ENCODE measurements around the gene GXYLT2.

The GXYLT2 gene

GRCh38 chr3:72930754-72931153, 42.9 kb downstream of the GXYLT2 start:
- in situ Hi-C loops (cut with MboI; ENCODE audit: low sequenced_read_pairs): loop anchor here (25.0 kb wide), 1 partner anchor 132 kb away; the partner anchor contains the start of gene EBLN2

GRCh38 chr3:72932416-72932815, 44.6 kb downstream of the GXYLT2 start:
- in situ Hi-C loops (cut with MboI; ENCODE audit: low sequenced_read_pairs): loop anchor here (25.0 kb wide), 1 partner anchor 130 kb away; the partner anchor contains the start of gene EBLN2

DNA sequence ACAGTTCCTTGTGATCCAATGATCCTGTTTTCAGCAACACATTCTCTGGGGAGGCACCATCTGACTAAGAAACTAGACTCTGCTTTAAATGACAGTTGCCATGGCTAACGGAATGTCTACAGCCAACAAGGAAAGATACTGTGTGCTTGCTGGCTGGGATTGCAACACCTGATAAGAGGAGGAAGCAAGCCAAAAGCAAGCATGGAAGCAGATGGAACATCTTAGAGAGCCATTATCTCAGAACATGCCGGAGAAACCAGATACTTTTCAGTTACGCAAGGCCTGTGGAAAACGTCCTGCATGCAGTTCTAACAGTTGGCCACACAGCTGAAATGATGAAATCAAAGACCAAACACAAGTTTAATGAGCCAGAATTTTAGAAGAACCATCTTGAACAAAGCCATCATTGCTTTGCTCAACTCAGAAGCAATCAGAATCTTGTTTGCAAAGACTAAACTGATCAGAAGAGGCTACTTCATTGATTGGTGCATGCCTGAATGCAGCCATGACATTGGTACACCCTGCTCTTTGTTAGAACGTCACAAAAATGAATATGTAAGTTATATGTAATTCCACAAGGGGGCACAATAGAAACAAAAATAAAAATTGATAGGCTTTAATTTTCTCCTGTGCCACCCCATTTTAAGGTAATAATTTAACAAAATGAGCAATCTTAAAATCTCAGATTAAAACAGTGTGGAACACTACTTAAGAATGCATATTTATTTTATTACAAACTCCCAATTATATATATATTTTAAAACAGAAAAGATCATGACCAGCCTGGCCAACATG, 50.8 kb downstream of the GXYLT2 start:
- in situ Hi-C loops (cut with MboI; ENCODE audit: low sequenced_read_pairs): loop anchor here (25.0 kb wide), 1 partner anchor 124 kb away; the partner anchor contains the start of gene EBLN2

DNA sequence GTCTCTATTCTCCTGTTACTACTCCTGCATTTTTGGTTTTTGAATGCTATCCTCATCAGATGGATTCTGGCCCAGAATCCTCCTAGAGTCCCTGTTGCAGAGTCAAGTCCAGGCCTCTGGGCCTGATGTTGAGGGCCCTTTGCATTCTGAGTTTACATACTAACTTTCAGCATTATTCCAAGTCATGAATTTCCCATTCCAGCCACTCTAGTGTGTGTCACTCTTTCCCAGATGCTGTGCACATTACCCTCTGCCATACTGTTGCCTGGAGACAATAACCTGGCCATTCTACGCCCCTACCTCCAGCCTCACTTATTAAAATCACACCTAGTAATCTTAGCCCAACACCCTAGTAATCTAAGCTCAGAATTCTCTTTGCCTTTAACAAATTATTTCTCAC, 53.4 kb downstream of the GXYLT2 start:
- in situ Hi-C loops (cut with MboI; ENCODE audit: low sequenced_read_pairs): loop anchor here (25.0 kb wide), 1 partner anchor 121 kb away; the partner anchor contains the start of gene EBLN2

- in situ Hi-C loops (cut with MboI; ENCODE audit: low sequenced_read_pairs): loop anchor here (25.0 kb wide), 1 partner anchor 120 kb away; the partner anchor contains the start of gene EBLN2
These were observed 54.6 kb downstream of the GXYLT2 start for GRCh38 chr3:72942427-72942826.

- in situ Hi-C loops (cut with MboI; ENCODE audit: low sequenced_read_pairs): loop anchor here (25.0 kb wide), 1 partner anchor 118 kb away; the partner anchor contains the start of gene EBLN2
These were observed 56.9 kb downstream of the GXYLT2 start for GRCh38 chr3:72944696-72945095.

- in situ Hi-C loops (cut with MboI; ENCODE audit: low sequenced_read_pairs): loop anchor here (25.0 kb wide), 1 partner anchor 114 kb away; the partner anchor contains the start of gene EBLN2
These were observed 60.1 kb downstream of the GXYLT2 start for GRCh38 chr3:72947715-72948490.

- in situ Hi-C loops (cut with MboI; ENCODE audit: low sequenced_read_pairs): loop anchor here (25.0 kb wide), 1 partner anchor 113 kb away; the partner anchor contains the start of gene EBLN2
These were observed 61.2 kb downstream of the GXYLT2 start for GRCh38 chr3:72949016-72949415.

- in situ Hi-C loops (cut with MboI; ENCODE audit: low sequenced_read_pairs): no loop called here
These were observed 62.5 kb downstream of the GXYLT2 start for GRCh38 chr3:72950372-72950771.

GRCh38 chr3:72950801-72951200, 63.0 kb downstream of the GXYLT2 start:
- in situ Hi-C loops (cut with MboI; ENCODE audit: low sequenced_read_pairs): no loop called here

DNA sequence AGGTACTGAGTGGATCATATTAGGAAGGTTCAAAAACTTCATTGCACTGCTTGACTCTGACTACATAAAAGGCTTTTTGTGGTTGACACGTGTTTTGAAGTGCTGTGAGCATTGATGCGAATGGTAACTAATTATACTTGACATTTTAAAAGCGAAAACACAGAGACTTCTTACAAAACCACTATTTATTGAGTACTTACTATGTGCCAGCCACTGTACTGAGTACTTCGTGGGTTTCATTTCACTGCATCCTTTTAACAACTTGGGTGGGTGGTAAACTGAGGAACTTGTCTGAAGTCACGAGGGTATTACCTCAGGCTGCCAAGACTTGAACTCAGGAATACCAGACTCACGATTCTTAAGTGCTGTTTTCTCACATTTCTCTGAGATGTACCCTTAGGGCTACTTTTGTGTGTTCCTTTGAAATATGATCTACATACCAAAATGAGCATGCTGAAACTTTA, 63.4 kb downstream of the GXYLT2 start:
- in situ Hi-C loops (cut with MboI; ENCODE audit: low sequenced_read_pairs): no loop called here

- in situ Hi-C loops (cut with MboI; ENCODE audit: low sequenced_read_pairs): no loop called here
These were observed 65.6 kb downstream of the GXYLT2 start for GRCh38 chr3:72953325-72953956.

- in situ Hi-C loops (cut with MboI; ENCODE audit: low sequenced_read_pairs): no loop called here
These were observed 69.5 kb downstream of the GXYLT2 start for GRCh38 chr3:72957297-72957696.

DNA sequence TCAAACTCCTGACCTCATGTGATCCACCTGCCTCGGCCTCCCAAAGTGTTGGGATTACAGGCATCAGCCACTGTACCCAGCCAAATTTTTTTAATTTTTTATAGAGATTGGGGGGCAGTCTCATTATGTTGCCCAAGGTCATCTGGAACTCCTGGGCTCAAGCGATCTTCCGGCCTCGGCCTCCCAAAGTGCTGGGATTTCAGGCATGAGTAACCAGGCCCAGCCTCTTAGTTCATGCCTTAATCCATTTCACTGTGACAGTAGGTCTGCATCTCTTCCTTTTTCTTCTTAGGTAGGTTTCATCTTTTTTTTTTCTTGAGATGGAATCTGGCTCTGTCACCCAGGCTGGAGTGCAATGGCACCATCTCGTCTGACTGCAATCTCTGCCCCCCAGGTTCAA, 71.5 kb downstream of the GXYLT2 start:
- in situ Hi-C loops (cut with MboI; ENCODE audit: low sequenced_read_pairs): no loop called here

DNA sequence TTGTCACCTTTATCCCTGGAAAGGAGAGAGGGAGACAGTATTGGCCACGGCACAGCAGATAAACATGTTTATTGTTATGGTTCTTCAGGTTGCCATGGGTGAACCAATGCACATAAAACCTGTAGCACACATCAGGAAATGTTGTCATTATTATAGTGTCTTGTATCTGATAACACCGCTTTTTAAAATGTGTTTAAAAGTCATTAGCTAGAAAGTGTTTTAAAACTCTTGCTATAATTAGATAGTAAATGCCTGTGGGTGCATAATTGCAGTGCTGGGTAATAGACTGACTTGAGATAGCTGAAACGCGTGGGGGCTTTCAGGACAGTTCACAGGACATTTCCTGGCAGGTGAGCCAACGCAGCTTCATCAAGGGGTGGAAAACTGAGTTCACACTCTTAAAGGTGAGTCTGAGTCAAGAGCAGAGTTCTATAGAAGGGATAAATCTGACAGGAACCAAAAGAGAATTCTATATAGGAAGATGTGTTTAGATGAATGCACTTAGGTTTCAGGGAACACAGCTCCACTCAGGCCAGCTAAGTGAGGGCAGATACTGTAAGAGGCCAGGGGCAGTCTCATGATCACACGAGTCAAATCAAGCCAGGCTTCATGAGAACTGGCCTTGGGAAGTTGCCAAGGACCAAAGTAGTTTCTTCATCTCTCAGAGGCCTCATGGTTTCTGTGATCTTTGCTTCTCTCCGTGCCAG, 73.1 kb downstream of the GXYLT2 start:
- in situ Hi-C loops (cut with MboI; ENCODE audit: low sequenced_read_pairs): no loop called here

DNA sequence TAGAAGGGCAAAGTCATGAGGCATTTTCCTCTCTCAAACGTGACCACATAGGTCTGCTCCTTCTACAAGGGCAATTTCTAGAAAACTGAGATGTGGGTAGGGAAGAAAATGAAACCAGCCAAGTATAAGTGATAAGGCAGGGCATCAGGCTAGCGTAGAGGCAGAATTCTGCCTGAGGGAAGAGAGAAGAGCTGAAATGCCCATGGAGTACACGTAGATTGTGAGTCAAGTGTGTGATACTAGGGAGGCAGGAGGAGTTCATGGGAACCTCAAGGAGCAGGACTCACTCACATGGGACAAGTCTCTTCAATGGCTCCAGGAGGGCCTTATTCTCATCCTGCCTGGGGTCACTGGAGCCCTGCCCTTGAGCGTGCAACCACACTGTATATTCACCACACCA, 73.9 kb downstream of the GXYLT2 start:
- in situ Hi-C loops (cut with MboI; ENCODE audit: low sequenced_read_pairs): no loop called here

DNA sequence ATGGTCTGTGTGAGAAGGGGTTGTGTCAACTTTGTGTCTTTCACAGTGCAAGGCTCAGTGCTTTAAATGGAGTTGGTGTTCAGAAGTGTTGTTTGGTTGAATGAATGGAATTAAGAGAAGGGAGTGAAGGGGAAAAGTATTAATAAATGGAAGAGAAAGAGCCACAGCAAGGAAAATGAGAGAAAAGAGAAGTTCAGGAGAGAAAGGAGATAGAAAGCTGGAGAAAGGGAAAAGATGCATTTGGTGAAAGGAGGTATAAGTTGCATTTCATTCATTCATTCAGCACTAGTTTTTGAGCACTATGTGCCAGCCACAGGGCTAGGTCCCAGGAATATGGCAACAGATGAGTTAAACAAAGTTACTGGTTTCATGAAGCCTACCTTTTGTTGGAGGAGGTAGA, 74.5 kb downstream of the GXYLT2 start:
- in situ Hi-C loops (cut with MboI; ENCODE audit: low sequenced_read_pairs): no loop called here

DNA sequence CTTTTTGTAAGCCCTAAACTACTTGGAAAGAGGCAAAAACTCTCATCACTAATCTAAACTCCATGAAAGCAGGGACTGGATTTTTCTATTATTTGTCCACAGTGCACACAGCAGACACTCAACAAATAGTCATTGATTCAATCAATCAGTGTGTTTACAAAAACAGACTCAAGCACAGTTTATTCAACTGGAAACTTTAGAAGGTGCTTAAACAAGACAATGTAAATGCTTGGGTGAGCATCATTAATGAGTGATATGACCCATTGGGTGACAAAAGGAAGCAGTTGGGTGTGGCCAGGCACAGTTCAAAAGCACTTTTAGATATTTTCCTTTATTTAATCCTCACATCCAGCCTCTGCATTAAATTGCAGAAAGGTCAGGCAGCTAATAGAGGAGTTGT, 76.8 kb downstream of the GXYLT2 start:
- in situ Hi-C loops (cut with MboI; ENCODE audit: low sequenced_read_pairs): no loop called here

- in situ Hi-C loops (cut with MboI; ENCODE audit: low sequenced_read_pairs): no loop called here
These were observed 80.4 kb downstream of the GXYLT2 start for GRCh38 chr3:72968266-72968664.

- in situ Hi-C loops (cut with MboI; ENCODE audit: low sequenced_read_pairs): no loop called here
These were observed 81.9 kb downstream of the GXYLT2 start for GRCh38 chr3:72969766-72970165.

Data from HL-60/S4 treated with phorbol 12-myristate 13-acetate at 8.2 ng/mL for 4 days and 3 days (cell line).